Kasumi-1 (cell line): Measurements from ENCODE around the gene REXO2.

Experiments
- DNase-seq, 2 experiments: peaks; one replicate each; lab custom pipeline; 2025; lab: John Stamatoyannopoulos, UW

Gene REXO2

GRCh38 chr11:114439229-114440120 lies at the start of gene REXO2:
TSS of gene REXO2 (plus strand) at chr11:114439467. CDS start at chr11:114439529, 62 bp downstream.
- DNase-seq: peak; percentile 91 to 93

- no peak for DNase-seq
Measured at GRCh38 chr11:114392735-114393667, 46.3 kb upstream of the REXO2 start.

- DNase-seq: no peak
Measured at GRCh38 chr11:114395736-114396135, 43.5 kb upstream of the REXO2 start.

GRCh38 chr11:114396916-114397315 lies 42.4 kb upstream of the REXO2 start:
- peak in 1 of 2 experiments; percentile 32 for DNase-seq

- DNase-seq: no peak
Measured at GRCh38 chr11:114397349-114397982, 41.8 kb upstream of the REXO2 start.

- DNase-seq: no peak
Measured at GRCh38 chr11:114398303-114398920, 40.9 kb upstream of the REXO2 start.

- peak; percentile 21 to 39 for DNase-seq
Measured at GRCh38 chr11:114399490-114400215, 39.6 kb upstream of the REXO2 start.

- DNase-seq: peak; percentile 90 to 92
Measured at GRCh38 chr11:114400216-114400914, 38.9 kb upstream of the REXO2 start, which contains the start of the genes C11orf71 and RBM7. TSS of gene C11orf71 (minus strand) at chr11:114400511. CDS start at chr11:114400331, 180 bp downstream. TSS of gene RBM7 (plus strand) at chr11:114400666. CDS start at chr11:114400672, 6 bp downstream.

GRCh38 chr11:114400915-114401223 lies 38.4 kb upstream of the REXO2 start:
- no peak for DNase-seq

- DNase-seq: no peak
Measured at GRCh38 chr11:114401311-114401710, 38.0 kb upstream of the REXO2 start.

GRCh38 chr11:114412946-114413345 lies 26.3 kb upstream of the REXO2 start:
- no peak for DNase-seq

- DNase-seq: no peak
Measured at GRCh38 chr11:114413958-114414357, 25.3 kb upstream of the REXO2 start.

- DNase-seq: no peak
Measured at GRCh38 chr11:114416441-114416961, 22.8 kb upstream of the REXO2 start.

- no peak for DNase-seq
Measured at GRCh38 chr11:114426280-114426679, 13.0 kb upstream of the REXO2 start.

- no peak for DNase-seq
Measured at GRCh38 chr11:114430290-114430689, 9.0 kb upstream of the REXO2 start.

- DNase-seq: no peak
Measured at GRCh38 chr11:114432893-114433292, 6.4 kb upstream of the REXO2 start.

GRCh38 chr11:114433376-114433775 lies 5.9 kb upstream of the REXO2 start:
- DNase-seq: no peak

GRCh38 chr11:114438303-114438702 lies 964 bp upstream of the REXO2 start:
- DNase-seq: no peak

- DNase-seq: no peak
Measured at GRCh38 chr11:114440121-114440860, 1.0 kb downstream of the REXO2 start.
